ENCODE results near the gene CC2D1A. TPM values are rescaled to one million over a fixed set of nuclear protein-coding genes. Genes with fewer than 3 reads are reported as not detected.
"Not testable (repeated sequence)": the region's sequence is repeated elsewhere in the genome, so short reads cannot be mapped to it uniquely, and the experiment has no call there.

The CC2D1A gene
- total RNA-seq, 1 donor from 2014 or later = 19.6 TPM

DNA sequence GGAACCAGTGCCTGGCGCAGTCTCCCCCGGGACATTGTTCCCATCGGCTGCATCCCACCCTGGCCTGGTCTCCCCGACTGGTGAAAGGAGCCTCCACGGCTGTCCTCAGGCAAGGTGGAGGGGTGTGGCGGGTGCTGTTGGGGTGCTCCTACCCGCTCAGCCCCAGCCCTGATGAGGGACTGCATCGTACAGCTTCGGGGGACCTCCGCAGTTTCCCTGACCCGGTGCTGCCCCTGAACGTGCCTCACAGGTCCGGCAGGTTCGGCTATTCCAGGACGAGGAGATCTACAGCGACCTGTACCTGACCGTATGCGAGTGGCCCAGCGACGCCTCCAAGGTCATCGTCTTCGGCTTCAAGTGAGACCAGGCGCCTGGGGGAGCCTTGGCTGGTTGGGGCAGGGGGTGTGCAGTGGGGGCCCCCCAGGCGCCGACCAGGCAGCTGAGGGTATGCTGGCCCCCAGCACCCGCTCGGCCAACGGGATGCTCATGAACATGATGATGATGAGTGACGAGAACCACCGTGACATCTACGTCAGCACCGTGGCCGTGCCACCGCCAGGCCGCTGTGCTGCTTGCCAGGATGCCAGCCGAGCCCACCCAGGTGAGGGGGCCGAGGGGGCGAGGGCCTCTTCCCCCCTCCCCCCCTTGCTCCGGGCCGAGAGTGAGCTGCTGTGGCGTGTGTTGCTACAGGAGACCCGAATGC lies 49.8 kb downstream of the CC2D1A start:
- no peak for ATAC-seq
- DNase-seq = no peak
- intact Hi-C loops (cut with micrococcal nuclease) = no loop called here

DNA sequence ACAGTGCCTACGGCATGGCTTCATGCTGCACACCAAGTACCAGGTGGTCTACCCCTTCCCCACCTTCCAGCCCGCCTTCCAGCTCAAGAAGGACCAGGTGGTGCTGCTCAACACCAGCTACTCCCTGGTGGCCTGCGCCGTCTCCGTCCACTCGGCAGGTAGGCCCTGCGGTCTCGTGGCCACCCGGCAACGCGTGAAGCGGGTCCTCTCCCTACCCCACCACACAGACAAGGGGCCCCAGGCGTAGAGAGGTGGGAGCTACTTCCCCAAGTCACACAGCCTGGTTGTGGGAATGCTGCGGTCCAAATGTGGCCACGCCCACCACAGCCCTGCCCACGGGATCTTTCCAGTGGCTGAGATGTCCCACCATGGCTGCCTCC lies 50.4 kb downstream of the CC2D1A start:
- DNase-seq (no peak), ATAC-seq (no peak)
- intact Hi-C loops (cut with micrococcal nuclease) = no loop called here

DNA sequence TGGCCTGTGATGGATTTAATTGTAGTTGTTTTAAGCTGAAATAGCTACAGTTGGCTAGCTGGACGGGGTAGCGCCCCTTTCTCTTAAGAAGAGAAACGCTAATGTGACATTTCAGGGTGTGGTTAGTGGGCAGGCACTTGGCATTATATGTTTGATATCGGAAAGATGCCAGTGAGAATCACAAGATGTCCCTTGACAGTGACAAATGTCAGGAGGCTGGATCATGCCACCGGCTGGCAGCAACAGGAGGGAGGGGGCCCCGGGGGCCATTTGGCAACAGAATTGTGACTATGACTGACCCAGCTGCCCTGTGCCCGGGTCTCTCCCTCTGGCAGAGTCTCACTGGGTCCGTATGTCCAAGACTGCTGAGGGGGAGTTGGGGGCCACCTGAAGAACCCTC lies 51.0 kb downstream of the CC2D1A start:
- DNase-seq (peak; percentile 56), ATAC-seq (peak; percentile 1)
- intact Hi-C loops (cut with micrococcal nuclease) = no loop called here

DNA sequence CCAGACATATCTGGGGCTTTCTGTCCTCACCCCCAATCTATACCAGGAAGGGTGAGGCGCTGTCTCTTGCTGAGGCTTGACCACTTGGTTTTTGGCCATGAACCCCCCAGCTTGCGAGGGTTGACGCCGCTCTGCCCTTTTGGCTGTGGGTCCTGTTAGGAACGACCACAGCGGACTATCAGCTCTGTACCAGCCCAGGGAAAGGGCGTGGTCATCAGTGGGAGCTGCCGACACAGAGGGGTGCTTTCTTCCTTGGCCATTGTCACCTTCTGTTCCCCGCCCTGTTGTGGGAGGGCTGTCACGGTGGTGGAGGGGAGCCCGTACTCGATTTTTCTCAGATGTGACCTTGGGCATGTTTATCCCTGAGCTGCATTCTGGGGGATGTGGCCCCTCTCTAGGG lies 52.0 kb downstream of the CC2D1A start:
- no peak for ATAC-seq
- DNase-seq = no peak
- intact Hi-C loops (cut with micrococcal nuclease) = no loop called here

DNA sequence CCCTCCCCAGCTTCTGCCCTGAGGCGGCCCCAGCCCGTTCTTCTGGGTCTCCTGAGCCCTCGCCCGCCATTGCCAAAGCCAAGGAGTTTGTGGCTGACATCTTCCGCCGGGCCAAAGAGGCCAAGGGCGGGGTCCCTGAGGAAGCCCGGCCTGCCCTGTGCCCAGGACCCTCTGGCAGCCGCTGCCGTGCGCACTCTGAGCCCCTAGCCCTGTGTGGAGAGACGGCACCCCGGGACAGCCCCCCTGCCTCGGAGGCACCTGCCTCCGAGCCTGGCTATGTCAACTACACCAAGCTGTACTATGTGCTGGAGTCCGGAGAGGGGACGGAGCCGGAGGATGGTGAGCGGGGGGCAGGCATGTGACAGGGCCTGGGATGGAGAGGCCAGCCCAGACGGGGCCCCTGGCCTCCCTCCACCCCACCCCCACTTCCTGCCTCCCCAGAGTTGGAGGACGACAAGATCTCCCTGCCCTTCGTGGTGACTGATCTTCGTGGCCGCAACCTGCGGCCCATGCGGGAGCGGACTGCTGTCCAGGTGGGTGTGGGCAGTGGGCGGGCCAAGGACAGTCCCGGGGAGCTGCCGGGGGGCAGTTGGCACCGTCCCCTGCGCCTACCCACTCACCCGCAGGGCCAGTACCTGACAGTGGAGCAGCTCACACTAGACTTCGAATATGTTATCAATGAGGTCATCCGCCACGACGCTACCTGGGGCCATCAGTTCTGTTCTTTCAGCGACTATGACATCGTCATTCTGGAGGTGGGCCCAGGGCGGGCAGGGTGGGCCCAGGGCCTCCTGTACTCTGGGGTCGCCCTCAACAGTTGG lies 53.4 kb downstream of the CC2D1A start:
- DNase-seq (no peak), ATAC-seq (no peak)
- intact Hi-C loops (cut with micrococcal nuclease) = no loop called here

DNA sequence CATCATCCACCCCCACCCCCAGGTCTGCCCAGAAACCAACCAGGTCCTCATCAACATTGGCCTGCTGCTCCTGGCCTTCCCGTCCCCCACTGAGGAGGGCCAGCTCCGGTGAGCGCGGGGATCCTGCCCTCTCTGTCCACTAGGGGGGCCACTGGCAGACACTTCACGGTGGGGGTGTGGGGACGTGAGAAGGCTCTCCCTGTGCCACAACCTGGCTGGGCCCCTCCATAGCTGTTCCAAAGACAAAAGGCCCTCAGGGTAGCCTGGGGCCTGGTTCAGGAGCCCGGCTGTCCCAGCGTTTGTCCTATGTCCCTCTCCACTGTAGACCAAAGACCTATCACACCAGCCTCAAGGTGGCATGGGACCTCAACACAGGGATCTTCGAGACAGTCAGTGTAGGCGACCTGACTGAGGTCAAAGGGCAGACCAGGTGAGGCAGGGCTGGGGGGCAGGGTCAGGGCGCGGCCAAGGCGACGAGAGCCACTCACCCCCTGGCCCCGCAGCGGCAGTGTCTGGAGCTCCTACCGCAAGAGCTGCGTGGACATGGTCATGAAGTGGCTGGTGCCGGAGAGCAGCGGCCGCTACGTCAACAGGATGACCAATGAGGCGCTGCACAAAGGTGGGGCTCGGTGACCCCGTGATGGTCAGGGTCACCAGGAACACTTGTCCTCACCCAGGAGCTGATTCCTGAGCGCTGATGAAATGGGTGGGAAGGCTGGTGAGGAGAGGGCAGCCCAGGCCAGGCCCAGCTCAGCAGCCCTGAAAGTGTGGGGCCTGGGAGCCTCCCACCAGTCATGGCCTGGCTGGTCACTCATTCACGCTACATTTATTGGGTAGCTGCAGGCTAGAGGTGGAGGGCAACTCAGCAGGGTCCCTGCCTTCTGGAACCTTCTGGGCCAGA lies 54.2 kb downstream of the CC2D1A start:
- ATAC-seq (no peak), DNase-seq (no peak)
- intact Hi-C loops (cut with micrococcal nuclease) = no loop called here

DNA sequence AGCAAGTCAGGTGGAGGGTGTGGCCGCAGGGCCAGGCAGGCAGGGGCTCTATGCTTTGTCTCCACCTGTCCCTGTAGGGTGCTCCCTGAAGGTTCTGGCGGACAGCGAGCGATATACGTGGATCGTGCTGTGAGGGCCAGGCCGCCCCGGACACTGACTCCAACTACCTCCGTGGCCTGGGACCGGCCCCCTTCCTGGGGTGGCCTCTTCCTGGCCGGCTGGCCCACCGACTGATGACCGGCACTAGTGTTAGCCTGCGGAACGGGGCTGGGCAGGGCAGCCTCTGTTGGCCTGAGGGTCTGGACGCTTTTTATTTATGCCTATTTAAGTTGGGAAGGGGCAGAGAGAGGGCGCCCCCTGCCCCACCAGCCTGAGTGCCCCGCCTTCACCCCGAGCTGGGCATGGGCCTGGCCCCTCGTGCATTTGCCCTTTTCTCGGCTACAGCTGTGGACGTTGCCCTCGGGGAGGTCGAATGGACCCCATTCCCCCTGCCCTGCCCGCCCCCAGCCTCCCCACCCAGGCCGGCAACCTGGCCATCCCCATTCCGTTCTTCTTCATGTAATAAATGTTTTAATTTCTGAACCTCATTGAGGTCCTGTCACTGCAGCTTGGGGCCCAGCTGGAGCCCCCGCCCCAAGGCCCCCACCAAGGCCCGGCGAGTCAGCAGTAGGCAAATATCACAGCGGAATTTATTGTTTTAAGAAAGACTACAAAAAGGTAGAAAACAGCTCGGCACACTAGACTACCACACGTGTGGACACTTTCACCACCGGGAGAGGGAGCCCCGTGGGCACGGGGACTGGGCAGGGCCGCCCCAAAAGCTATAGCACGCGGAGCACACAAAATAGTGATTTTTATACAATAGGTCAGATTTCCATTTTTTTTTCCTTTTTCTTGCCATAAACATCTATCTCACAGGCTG lies 55.1 kb downstream of the CC2D1A start:
- DNase-seq = no peak
- intact Hi-C loops (cut with micrococcal nuclease) = no loop called here
- ATAC-seq = no peak

DNA sequence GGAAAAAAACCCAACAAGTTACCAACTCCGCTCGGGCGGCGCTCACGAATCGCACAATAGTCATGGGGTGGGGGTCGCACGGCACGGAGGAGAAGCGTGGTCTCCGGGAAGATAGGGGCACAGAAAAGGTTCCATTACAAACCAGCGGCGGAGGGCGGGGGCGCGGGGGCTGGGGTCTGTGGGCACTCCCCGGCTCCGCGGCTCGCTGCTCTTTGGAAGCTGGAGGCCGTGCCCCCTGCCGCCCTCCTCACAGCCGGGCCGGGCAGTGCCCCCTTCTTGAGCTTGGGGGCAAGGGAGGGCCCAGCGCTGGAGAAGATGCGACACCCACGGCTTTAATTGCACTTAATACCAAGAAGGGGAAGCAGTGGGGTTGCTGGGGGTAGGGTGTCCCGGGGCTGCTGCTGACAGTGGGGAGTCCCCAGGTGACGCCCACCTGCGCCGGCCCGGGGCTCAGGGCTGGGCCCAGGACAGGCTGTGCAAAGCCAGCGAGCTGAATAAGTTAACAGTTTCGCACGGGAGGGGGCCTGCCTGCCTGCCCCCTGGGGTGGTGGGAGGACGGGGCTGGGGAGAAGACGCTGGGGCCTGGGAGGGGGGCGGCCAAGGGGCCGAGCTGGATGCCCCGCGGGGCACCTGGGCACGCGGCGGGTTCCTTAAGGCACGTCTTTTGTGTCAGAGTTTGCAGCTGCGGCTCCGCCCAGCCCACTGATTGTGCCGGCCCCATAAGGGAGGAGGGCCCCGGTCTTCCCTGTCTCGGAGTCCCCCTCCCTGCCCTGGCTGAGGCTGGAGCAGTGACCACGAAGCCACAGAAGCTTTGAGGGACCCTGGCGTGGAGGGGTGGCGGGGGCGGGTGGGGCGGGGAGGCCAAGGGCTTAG lies 56.1 kb downstream of the CC2D1A start:
- peak; percentile 7 for ATAC-seq
- no peak for DNase-seq
- intact Hi-C loops (cut with micrococcal nuclease) = no loop called here

DNA sequence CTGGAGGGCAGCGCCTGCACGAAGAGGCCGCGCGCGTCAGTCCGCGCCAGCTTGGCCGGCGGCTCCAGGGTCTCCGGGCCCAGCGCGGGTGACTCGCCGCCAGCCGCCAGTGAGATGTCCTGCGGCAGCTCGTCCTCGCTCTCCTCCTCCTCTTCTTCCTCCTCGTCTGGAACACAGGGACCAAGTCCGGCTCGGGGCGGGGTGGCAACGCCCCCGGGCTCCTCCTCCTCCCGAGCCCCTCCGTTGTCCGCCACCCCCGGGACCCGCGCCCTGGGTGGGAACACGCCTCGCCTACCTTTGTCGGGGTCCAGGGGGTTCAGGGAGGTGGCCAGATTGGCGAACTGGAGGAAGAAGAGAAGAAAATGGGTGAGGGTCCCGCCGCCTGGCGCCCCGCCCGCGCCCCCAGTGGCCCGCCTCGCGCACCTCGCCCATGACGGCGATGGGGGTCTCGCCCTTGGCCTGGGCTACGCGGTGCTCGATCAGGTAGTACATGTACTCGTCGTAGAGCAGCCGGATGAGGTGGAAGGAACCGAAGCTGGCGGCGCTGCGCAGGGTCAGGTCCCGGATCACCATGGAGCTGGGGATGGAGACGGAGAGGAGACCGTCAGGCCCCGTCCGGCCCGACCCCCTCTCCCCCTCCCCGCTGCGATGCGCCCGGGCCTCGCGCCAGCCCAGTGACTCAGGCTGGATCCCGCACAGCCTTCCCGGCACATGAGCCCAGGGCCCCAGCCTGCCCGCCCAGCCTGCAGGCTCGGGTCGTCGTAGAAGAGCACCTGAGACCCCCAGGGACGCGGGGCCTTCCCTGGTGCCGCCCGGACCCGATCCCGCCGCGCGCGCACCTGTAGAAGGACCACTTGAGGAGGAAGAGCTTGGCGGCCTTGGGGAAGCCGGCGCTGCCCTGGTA lies 57.0 kb downstream of the CC2D1A start:
- intact Hi-C loops (cut with micrococcal nuclease) = no loop called here
- ATAC-seq (peak; percentile 7), DNase-seq (no peak)

DNA sequence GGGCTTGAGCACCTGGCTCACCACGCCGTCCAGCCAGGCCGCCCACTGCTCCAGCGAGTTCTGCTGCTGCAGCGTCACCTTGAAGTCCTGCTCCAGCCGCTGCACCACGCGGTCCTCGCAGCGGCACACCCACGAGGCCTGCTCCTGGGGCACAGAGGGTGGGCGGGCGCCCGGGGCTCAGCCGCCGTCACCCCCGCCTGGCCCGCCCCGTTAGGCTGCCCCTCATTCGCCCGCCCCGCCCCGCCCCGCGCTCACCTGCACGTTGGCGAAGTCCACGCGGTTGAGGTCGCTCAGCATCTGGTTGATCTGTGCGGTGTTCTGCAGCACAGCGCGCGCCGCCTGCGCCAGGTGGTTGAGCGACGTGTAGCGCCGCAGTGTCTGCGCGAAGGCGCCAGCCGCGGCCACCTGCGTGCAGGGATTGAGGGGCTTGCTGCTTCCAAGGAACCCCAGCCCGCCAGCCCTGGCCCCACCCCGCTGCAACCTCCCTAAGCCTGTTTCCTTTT lies 57.7 kb downstream of the CC2D1A start:
- no peak for DNase-seq
- ATAC-seq = no peak
- intact Hi-C loops (cut with micrococcal nuclease) = no loop called here

DNA sequence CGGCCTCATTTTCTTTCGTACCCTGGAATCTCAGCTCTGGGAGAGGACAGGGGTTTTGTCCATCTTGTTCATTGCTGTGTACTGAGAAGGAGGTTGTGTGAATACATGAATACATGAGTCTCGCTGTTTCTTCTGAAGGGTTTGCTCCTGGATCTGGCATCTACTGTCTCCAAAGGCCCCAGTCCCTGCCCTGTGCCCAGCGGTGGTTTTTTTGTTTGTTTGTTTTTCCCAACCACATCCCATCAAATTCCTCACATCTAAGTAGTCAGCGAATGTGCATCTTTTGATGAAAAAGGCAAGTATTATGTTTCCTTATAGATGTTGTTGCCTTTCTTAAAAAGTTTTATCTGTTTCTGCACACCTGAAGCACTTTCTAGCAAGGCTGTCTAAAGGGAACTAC lies 58.8 kb downstream of the CC2D1A start:
- intact Hi-C loops (cut with micrococcal nuclease) = no loop called here
- ATAC-seq (no peak), DNase-seq (no peak)

DNA sequence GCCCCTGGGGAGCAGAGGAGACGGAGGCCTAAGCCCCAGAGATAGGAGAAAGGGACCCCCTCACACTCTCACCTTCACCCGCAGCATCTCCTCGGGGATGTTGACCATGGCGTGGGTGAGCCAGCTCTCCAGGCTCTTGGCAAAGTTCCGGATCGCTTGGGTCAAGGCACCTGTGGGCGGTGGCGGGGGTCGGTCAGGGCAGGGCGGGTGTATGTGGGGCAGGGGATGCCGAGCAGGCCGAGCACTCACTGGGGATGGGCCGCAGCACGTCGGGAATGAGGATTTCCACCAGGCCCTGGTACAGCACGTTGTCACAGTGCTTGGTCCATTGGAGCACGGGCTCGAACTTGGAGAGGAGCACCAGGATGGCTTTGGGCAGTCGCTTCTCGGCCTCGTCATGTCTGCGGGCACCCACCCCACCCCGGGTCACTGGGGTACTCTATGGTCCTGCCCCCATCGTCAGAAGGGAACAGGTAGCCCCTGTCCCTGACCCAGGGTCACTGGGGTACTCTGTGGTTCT lies 59.4 kb downstream of the CC2D1A start:
- DNase-seq (no peak), ATAC-seq (no peak)
- intact Hi-C loops (cut with micrococcal nuclease) = no loop called here

DNA sequence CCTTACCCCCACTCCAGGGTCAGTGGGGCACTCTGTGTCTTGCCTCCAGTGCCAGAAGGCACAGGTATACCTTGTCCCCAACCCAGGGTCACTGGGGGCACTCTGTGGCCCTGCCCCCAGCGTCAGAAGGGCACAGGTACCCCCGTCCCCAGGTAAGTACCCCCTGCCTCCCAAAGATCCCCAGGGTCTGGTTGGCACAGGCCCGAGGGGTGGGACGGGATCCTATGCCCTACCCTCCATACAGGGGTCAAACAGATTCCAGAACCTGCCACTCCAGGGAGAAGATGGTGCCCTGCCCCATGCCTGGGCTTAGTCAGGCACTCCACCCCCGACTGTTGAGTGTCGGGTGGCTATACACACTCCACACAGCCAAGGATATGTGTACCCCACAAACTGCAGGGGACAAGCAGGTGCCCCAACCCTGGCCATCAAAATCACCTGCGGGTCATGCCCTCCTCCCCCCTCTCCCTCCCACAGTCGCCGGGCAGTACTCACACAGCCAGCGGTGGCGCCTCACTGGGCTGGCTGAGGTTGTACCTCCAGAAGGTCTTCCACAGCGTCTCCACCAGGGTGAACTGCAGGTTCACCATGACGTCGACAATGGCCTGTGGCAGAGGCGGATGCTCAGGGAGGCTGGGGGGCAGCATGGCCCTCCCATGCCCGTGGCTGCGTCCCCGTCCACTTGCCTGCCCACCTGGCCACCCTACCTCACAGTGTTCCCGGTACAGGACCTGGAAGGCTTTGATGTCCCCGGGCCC lies 60.1 kb downstream of the CC2D1A start:
- DNase-seq = no peak
- intact Hi-C loops (cut with micrococcal nuclease) = no loop called here
- ATAC-seq = no peak

DNA sequence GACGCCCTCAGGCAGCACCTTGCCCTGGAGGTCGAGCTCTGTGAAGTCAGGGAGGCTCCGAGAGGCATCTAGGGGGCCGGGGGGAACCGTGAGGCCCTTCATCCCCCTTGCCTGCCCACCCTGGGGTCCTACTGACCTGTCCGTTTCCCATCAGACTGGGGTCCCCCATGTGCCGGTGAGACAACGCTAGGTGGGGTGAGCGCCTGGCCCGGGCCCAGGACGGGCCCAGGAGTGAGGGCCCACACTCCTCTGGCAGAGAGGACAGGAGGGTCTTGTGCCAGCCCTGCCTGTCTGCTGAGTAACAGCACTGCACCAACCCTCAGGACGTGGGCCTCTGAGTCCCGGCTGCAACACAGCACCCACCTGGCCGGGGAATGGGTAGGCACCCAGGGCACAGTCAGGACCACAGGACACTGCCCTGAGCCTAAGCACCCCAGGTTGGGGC lies 60.7 kb downstream of the CC2D1A start:
- DNase-seq (no peak), ATAC-seq (no peak)
- intact Hi-C loops (cut with micrococcal nuclease) = no loop called here

DNA sequence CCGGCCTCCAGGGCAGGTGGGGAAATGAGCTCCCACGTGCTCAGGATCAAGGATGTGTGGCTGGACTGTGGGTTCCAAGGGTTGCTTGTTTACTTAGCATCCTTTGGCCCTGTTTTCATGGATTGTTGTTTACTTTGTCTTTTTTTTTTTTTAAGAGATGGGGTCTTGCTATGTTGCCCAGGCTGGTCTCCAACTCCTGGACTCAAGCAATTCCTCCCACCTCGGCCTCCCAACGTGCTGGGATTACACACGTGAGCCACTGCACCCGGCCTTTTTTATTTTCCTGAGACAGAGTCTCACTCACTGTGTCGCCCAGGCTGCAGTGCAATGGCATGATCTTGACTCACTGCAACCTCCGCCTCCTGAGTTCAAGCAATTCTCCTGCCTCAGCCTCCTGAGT lies 61.2 kb downstream of the CC2D1A start:
- DNase-seq; ATAC-seq; intact Hi-C loops (cut with micrococcal nuclease): not testable (repeated sequence)

Measured in left ventricle myocardium superior (tissue), 1 donor.